ENCODE results near the gene MAPKBP1. TPM values are rescaled to one million over a fixed set of nuclear protein-coding genes. Genes with fewer than 3 reads are reported as not detected.

Gene MAPKBP1
- total RNA-seq, 1 donor from 2014 or later: 11.9 TPM

DNA sequence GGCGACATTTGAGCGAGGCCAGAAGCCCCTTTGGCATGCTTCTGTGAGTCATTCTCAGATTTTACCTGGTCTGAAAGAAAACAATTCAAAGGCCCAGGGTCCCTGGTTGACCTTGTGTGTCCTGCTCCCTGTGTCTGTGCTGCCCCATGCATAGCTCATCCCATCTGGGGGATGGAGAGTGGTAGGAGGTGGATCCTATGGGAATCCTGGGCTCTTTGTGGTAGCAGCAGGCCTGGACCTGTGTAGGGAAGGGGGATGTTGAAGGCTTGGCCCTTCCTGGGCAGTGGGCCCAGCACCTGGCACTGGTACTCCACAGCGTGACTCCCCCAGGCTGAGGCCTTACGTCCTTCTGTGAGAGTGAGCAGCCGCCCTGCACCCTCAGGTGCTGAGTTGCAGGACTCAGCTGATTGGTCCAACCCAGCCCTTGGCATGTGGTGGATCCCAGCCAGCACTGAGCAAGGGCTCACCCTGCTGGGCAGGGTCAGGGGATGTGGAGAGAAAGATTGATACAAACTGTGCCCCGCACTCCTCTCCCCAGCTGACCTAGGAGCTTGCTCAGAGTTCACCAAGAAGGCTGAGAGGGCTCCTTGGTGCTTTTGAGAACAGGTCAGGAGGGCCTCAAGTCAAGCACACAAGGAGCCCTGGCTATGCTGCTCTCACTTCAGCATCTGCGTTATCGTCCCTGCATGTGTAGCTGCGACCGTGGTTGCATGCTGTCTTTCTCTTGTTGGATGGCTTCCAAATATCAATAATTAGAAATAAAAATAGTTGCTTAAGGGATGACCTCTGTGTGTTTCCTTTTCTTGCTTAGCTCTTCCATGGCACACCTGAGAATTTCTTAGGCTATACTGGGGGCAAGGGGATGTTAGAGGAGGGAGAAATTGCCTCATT is 32.3 kb downstream of the MAPKBP1 start:
- Histone ChIP-seq H3K4me3 (ENCODE audit: low read depth, low read length) (no peak overlapping the region), H3K27me3 (ENCODE audit: control insufficient read depth, insufficient read depth, low read length) (no peaks in the 10 kb centered on the region), H3K36me3 (ENCODE audit: control insufficient read depth, insufficient read depth, low read length) (no peaks in the 10 kb centered on the region)
- no peak for DNase-seq (ENCODE audit: low read depth)
- TF ChIP-seq, protein P1, sequence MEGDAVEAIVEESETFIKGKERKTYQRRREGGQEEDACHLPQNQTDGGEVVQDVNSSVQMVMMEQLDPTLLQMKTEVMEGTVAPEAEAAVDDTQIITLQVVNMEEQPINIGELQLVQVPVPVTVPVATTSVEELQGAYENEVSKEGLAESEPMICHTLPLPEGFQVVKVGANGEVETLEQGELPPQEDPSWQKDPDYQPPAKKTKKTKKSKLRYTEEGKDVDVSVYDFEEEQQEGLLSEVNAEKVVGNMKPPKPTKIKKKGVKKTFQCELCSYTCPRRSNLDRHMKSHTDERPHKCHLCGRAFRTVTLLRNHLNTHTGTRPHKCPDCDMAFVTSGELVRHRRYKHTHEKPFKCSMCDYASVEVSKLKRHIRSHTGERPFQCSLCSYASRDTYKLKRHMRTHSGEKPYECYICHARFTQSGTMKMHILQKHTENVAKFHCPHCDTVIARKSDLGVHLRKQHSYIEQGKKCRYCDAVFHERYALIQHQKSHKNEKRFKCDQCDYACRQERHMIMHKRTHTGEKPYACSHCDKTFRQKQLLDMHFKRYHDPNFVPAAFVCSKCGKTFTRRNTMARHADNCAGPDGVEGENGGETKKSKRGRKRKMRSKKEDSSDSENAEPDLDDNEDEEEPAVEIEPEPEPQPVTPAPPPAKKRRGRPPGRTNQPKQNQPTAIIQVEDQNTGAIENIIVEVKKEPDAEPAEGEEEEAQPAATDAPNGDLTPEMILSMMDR (IDR thresholded peaks at IDR 0.05; ENCODE audit: insufficient read depth, low read length, poor library complexity, severe bottlenecking): peak; percentile 23

DNA sequence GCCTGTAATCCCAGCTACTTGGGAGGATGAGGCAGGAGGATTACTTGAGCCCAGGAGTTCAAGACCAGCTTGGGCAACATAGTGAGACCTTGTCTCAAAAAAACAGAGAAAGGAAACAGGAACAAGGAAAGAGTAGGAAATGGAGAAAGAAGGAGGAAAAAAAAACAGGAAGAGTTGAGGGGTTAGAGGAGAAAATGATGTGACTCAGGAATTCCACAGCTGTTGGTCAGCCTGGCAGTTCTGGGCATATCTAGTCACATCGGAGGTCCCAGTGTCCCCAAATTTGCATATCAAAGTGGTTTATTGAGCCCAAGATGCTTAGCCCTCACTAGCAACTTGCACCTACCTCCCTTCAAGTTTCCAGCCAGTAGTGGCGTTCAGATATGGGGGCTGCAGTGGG is 34.8 kb downstream of the MAPKBP1 start:
- H3K36me3 ChIP-seq (ENCODE audit: control insufficient read depth, insufficient read depth, low read length): peaks cover 3% of the 10 kb centered on the region
- no peaks in the 10 kb centered on the region for H3K27me3 ChIP-seq (ENCODE audit: control insufficient read depth, insufficient read depth, low read length)
- TF ChIP-seq, protein P1 (IDR thresholded peaks at IDR 0.05; ENCODE audit: insufficient read depth, low read length, poor library complexity, severe bottlenecking): no peak
- no peak for DNase-seq (ENCODE audit: low read depth)
- no peak overlapping the region for H3K4me3 ChIP-seq (ENCODE audit: low read depth, low read length)

DNA sequence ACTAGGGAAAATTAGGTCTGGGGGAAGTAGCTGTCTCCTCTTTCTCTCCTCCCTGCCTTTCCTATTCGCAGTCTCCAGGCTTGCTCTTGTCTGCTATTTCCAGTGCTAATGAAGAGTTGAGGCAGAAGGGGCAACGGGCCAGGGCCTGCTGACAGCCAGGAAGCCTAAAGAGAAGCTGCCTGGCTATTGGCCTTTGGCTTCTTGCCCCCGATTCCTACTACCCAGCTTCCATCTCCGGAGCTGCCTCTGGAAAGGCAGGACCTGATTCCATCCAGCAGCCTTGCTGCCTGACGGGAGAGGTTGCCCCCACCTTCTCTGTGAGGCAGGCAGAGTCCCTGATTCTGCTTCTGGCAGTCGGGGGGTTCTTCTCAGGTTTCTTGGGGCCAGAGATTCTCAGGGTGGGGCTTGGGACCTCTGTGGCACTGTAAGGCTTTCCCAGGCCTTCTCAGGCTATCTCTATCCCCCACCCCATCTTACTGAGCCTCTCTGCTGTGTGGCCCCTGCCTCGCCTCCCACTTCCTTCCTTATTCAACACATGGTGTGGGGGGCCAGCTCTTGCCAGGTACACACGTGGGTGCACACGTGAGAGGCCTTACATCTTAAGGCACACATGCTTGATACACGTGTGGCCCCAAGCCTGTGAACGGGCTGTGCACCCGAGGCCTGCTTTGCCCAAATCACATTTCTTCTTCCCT is 35.4 kb downstream of the MAPKBP1 start:
- Histone ChIP-seq H3K27me3 (ENCODE audit: control insufficient read depth, insufficient read depth, low read length) (no peaks in the 10 kb centered on the region), H3K4me3 (ENCODE audit: low read depth, low read length) (no peak overlapping the region), H3K36me3 (ENCODE audit: control insufficient read depth, insufficient read depth, low read length) (peaks cover 3% of the 10 kb centered on the region)
- TF ChIP-seq, protein P1 (IDR thresholded peaks at IDR 0.05; ENCODE audit: insufficient read depth, low read length, poor library complexity, severe bottlenecking): no peak
- no peak for DNase-seq (ENCODE audit: low read depth)

- Histone ChIP-seq H3K36me3 (ENCODE audit: control insufficient read depth, insufficient read depth, low read length) (peaks cover 3% of the 10 kb centered on the region), H3K27me3 (ENCODE audit: control insufficient read depth, insufficient read depth, low read length) (no peaks in the 10 kb centered on the region), H3K4me3 (ENCODE audit: low read depth, low read length) (no peak overlapping the region)
- TF ChIP-seq, protein P1 (IDR thresholded peaks at IDR 0.05; ENCODE audit: insufficient read depth, low read length, poor library complexity, severe bottlenecking): no peak
- no peak for DNase-seq (ENCODE audit: low read depth)
These were observed 36.6 kb downstream of the MAPKBP1 start for GRCh38 chr15:41810651-41811431.

DNA sequence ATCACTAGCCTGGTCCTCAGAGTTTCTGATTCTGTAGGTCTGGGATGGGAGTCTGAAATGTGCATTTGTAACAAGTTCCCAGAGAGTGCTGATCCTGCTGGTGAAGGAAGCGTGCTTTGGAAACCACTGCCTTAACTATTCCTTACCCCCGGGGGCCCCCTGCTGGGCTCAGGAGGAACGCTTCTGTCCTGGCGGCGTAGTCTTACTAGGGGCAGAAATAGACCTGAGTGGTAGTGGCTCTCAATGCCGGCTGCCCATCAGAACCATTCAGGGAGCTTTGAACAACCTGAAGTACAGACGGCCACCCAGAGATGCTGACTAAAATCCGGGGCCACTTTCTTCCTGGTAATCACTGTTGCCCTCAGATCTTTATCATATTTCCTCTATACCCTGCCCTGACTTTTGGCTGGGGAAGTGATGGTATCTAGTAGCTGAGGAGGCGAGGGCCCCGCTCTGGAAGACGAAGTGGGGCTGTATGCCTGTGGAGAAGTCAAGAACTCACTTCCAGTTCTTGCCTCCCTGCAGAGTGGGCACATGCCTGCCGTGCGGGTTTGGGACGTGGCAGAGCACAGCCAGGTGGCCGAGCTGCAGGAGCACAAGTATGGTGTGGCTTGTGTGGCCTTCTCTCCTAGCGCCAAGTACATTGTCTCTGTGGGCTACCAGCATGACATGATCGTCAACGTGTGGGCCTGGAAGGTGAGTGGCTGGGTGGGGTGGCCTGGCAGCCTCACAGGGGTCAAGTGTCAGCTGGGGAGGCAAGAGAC is 37.3 kb downstream of the MAPKBP1 start:
- TF ChIP-seq, protein P1 (IDR thresholded peaks at IDR 0.05; ENCODE audit: insufficient read depth, low read length, poor library complexity, severe bottlenecking): peak; percentile 94
- no peak for DNase-seq (ENCODE audit: low read depth)
- H3K36me3 ChIP-seq (ENCODE audit: control insufficient read depth, insufficient read depth, low read length): peaks cover 3% of the 10 kb centered on the region
- no peaks in the 10 kb centered on the region for H3K27me3 ChIP-seq (ENCODE audit: control insufficient read depth, insufficient read depth, low read length)
- no peak overlapping the region for H3K4me3 ChIP-seq (ENCODE audit: low read depth, low read length)

Measured in kidney epithelial cell (primary cell).